A673 (cell line): ENCODE measurements around the gene SLC28A1. TPM values are rescaled to one million over a fixed set of nuclear protein-coding genes. Genes with fewer than 3 reads are reported as not detected.

Experiments
- BruUV-seq: library from RNA; stranded (reverse); fragments of 400-500 nt; replicated peaks from 2 replicates; lab custom pipeline; 2021; lab: Mats Ljungman, UMichigan
- CTCF ChIA-PET: fragments of 300-600 bp; sonication (Branson Sonifier 250); formaldehyde crosslinking; loops from one replicate; lab custom pipeline; 2022; ENCODE audit warnings: antibody characterized with exemption; lab: Charles Lee
- POLR2A ChIA-PET: fragments of 300-600 bp; sonication (Branson Sonifier 250); formaldehyde crosslinking; loops from one replicate; lab custom pipeline; 2022; ENCODE audit warnings: antibody characterized with exemption; ENCODE audit not compliant: low non-redundant PET; lab: Charles Lee
- DNase-seq: peaks from one replicate; pipeline ENCODE4 v3.0.0-alpha.2; 2015; ENCODE audit warnings: low spot score
- H3K27ac ChIP-seq: fragments of 200-600 bp; sonication (generic); 2 replicates; pipeline ENCODE4 v1.5.1; 2016; ENCODE audit warnings: mixed run types, low read depth, mild to moderate bottlenecking, mixed read lengths, antibody characterized with exemption, low read length; ENCODE audit not compliant: poor library complexity, severe bottlenecking
- H3K27me3 ChIP-seq: fragments of 200-600 bp; sonication (generic); replicated peaks from 2 replicates; pipeline ENCODE4 v1.6.1; 2017; ENCODE audit warnings: mixed run types, low read depth, mild to moderate bottlenecking, mixed read lengths, antibody characterized with exemption, low read length; ENCODE audit not compliant: insufficient read depth, poor library complexity
- H3K36me3 ChIP-seq: fragments of 200-600 bp; sonication (generic); 2 replicates; pipeline ENCODE4 v1.6.1; 2016; ENCODE audit warnings: mixed run types, mild to moderate bottlenecking, mixed read lengths, antibody characterized with exemption, low read length; ENCODE audit not compliant: insufficient read depth, poor library complexity, severe bottlenecking
- H3K4me1 ChIP-seq: fragments of 200-600 bp; sonication (generic); 2 replicates; pipeline ENCODE4 v1.6.1; 2017; ENCODE audit warnings: mixed run types, mild to moderate bottlenecking, mixed read lengths, antibody characterized with exemption, low read length; ENCODE audit not compliant: insufficient read depth, poor library complexity, severe bottlenecking
- H3K4me3 ChIP-seq: fragments of 200-600 bp; sonication (generic); 2 replicates; pipeline ENCODE4 v1.5.1; 2016; ENCODE audit warnings: low read depth, mixed run types, mild to moderate bottlenecking, mixed read lengths, low read length; ENCODE audit not compliant: poor library complexity, severe bottlenecking
- H3K9me3 ChIP-seq: fragments of 200-600 bp; sonication (generic); 2 replicates; pipeline ENCODE4 v1.6.1; 2016; ENCODE audit warnings: mixed run types, low read depth, mild to moderate bottlenecking, mixed read lengths, antibody characterized with exemption, low read length; ENCODE audit not compliant: poor library complexity, severe bottlenecking
- EZH2 ChIP-seq: fragments of 200-600 bp; sonication (generic); IDR thresholded peaks from 2 replicates; pipeline ENCODE4 v1.6.1; 2017; ENCODE audit warnings: borderline replicate concordance, low read depth, mild to moderate bottlenecking, mixed read lengths, antibody characterized with exemption, low read length; ENCODE audit not compliant: poor library complexity, severe bottlenecking
- intact Hi-C: fragments of 100-400 bp; cut with micrococcal nuclease; formaldehyde crosslinking; loops from one replicate; pipeline ENCODE4 v1.10.0; 2022; ENCODE audit not compliant: unreplicated experiment
- total RNA-seq: library from RNA; stranded (reverse); gene quantifications from 2 replicates; pipeline ENCODE4 v1.2.3, GENCODE V29; 2021
- TF ChIP-seq, protein P1 (sequence below): fragments of 300-800, 200-600 bp; sonication (generic); conservative IDR thresholded peaks from 2 replicates; pipeline ENCODE4 v1.5.1; 2017; ENCODE audit warnings: low read depth, mild to moderate bottlenecking, antibody characterized with exemption, low read length, moderate library complexity, mixed read lengths

SLC28A1 gene
- total RNA-seq, 1 experiment from 2014 or later = not detected

DNA sequence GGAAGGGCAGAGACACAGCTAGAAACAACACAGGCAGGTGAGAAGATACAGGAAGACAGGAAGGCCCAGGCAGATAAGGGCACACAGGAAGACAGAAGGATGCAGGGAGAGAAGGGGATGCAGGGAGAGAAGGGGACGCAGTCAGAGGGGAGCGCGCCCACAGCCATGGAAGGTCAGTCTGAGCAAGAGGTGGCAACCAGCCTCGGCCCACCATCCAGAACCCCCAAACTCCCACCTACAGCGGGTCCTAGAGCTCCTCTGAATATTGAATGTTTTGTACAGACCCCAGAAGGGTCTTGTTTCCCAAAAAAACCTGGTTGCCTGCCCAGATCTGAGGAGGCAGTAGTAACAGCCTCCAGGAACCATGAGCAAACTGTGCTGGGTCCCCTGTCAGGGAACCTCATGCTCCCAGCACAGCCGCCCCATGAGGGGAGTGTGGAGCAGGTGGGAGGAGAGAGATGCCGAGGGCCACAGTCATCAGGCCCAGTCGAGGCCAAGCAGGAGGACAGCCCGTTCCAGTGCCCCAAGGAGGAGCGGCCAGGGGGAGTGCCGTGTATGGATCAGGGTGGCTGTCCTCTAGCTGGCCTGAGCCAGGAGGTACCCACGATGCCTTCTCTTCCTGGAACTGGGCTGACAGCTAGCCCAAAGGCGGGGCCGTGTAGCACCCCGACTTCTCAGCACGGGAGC lies 27.6 kb upstream of the SLC28A1 start:
- Histone ChIP-seq H3K27me3 (no peaks in the 10 kb centered on the region), H3K4me3 (no peak overlapping the region), H3K36me3 (no peaks in the 10 kb centered on the region), H3K4me1 (no peaks in the 10 kb centered on the region), H3K9me3 (no peaks in the 10 kb centered on the region), H3K27ac (no peak overlapping the region)
- intact Hi-C loops = no loop called here
- TF ChIP-seq, protein P1, sequence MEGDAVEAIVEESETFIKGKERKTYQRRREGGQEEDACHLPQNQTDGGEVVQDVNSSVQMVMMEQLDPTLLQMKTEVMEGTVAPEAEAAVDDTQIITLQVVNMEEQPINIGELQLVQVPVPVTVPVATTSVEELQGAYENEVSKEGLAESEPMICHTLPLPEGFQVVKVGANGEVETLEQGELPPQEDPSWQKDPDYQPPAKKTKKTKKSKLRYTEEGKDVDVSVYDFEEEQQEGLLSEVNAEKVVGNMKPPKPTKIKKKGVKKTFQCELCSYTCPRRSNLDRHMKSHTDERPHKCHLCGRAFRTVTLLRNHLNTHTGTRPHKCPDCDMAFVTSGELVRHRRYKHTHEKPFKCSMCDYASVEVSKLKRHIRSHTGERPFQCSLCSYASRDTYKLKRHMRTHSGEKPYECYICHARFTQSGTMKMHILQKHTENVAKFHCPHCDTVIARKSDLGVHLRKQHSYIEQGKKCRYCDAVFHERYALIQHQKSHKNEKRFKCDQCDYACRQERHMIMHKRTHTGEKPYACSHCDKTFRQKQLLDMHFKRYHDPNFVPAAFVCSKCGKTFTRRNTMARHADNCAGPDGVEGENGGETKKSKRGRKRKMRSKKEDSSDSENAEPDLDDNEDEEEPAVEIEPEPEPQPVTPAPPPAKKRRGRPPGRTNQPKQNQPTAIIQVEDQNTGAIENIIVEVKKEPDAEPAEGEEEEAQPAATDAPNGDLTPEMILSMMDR = no peak
- TF ChIP-seq EZH2 = no peak
- ChIA-PET CTCF (no interaction called here), POLR2A (no interaction called here)
- DNase-seq = no peak
- no TSS peak for BruUV-seq

DNA sequence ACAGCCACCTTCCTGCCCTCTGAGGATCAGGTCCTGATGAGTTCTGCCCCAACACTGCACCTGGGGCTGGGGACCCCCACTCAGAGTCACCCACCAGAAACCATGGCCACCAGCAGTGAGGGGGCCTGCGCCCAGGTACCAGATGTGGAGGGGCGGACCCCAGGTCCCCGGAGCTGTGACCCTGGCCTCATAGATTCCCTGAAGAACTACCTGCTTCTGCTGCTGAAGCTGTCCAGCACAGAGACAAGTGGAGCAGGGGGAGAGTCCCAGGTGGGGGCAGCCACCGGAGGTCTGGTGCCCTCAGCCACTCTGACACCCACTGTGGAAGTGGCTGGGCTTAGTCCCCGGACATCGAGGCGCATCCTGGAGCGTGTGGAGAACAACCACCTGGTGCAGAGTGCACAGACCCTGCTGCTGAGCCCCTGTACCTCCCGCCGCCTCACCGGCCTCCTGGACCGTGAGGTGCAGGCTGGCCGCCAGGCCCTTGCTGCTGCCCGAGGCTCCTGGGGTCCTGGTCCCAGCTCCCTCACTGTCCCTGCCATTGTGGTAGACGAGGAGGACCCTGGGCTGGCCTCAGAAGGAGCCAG lies 27.0 kb upstream of the SLC28A1 start:
- no TSS peak for BruUV-seq
- DNase-seq = no peak
- Histone ChIP-seq H3K4me1 (no peaks in the 10 kb centered on the region), H3K36me3 (no peaks in the 10 kb centered on the region), H3K27ac (no peak overlapping the region), H3K9me3 (no peaks in the 10 kb centered on the region), H3K27me3 (no peaks in the 10 kb centered on the region), H3K4me3 (no peak overlapping the region)
- intact Hi-C loops = no loop called here
- CTCF ChIA-PET = no interaction called here
- POLR2A ChIA-PET = no interaction called here
- TF ChIP-seq, protein P1 = no peak
- no peak for TF ChIP-seq EZH2

DNA sequence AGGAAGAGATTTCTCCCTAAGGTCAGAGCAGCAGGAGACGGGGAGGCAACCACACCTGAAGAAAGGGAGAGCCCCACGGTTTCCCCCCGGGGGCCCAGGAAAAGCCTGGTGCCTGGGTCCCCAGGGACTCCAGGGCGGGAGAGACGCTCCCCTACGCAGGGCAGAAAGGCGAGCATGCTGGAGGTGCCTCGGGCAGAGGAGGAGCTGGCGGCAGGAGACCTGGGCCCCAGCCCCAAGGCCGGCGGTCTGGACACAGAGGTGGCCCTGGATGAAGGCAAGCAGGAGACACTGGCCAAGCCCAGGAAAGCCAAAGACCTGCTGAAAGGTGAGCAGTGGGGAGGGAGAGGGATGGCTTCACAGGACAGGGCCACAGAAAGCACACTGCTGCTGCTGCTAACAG lies 26.2 kb upstream of the SLC28A1 start:
- Histone ChIP-seq H3K4me1 (no peaks in the 10 kb centered on the region), H3K27me3 (no peaks in the 10 kb centered on the region), H3K36me3 (no peaks in the 10 kb centered on the region), H3K4me3 (no peak overlapping the region), H3K9me3 (no peaks in the 10 kb centered on the region), H3K27ac (no peak overlapping the region)
- TF ChIP-seq, protein P1 = no peak
- TF ChIP-seq EZH2 = no peak
- intact Hi-C loops = no loop called here
- CTCF ChIA-PET = no interaction called here
- POLR2A ChIA-PET = no interaction called here
- no TSS peak for BruUV-seq
- no peak for DNase-seq
